K562 (cell line): Measurements from ENCODE around the gene CTDSP1. TPM values are rescaled to one million over a fixed set of nuclear protein-coding genes. Genes with fewer than 3 reads are reported as not detected.

Experiments
- BHLHE40 ChIP-seq: IDR thresholded peaks from 2 replicates; pipeline ENCODE4 v1.6.1; 2011; ENCODE audit warnings: low read length, improper control_type of control experiment
- BMI1 ChIP-seq: fragments of 150-350 bp; IDR thresholded peaks from 2 replicates; pipeline ENCODE4 v1.6.1; 2014; ENCODE audit warnings: low read length
- DMBX1 ChIP-seq: fragments of 250-450 bp; sonication (Bioruptor Pico); IDR thresholded peaks from 2 replicates; pipeline ENCODE4 v1.8.0; 2022; ENCODE audit warnings: inconsistent platforms, mild to moderate bottlenecking, moderate library complexity, borderline replicate concordance
- ESRRB ChIP-seq: fragments of 250-450 bp; sonication (Bioruptor Pico); IDR thresholded peaks from 2 replicates; pipeline ENCODE4 v1.5.0; 2020; ENCODE audit warnings: mild to moderate bottlenecking, moderate library complexity, borderline replicate concordance
- KHSRP ChIP-seq: fragments of 450-650 bp; IDR thresholded peaks from 2 replicates; pipeline ENCODE4 v1.6.1; 2017
- KLF10 ChIP-seq: fragments of 250-450 bp; sonication (Bioruptor Pico); IDR thresholded peaks from 2 replicates; pipeline ENCODE4 v1.6.1; 2021; ENCODE audit warnings: matching md5 sums
- KLF13 ChIP-seq: fragments of 450-650 bp; IDR thresholded peaks from 2 replicates; pipeline ENCODE4 v1.6.1; 2016; ENCODE audit warnings: missing genetic modification characterization, low read depth, mild to moderate bottlenecking, missing compliant biosample characterization, moderate library complexity, borderline replicate concordance
- MXI1 ChIP-seq: IDR thresholded peaks from 2 replicates; pipeline ENCODE4 v1.6.1; 2011; ENCODE audit warnings: low read depth, mild to moderate bottlenecking, improper control_type of control experiment, low read length
- NELFE ChIP-seq: IDR thresholded peaks from 2 replicates; pipeline ENCODE4 v1.6.1; 2011; ENCODE audit warnings: mild to moderate bottlenecking; ENCODE audit not compliant: insufficient read depth, insufficient read length
- PHB ChIP-seq: fragments of 250-450 bp; sonication (Bioruptor Pico); IDR thresholded peaks from 2 replicates; pipeline ENCODE4 v1.5.0; 2021
- PRMT5 ChIP-seq: sonication (generic); formaldehyde crosslinking; IDR thresholded peaks from 2 replicates; pipeline ENCODE4 v1.5.0; 2020; ENCODE audit warnings: missing genetic modification reagents
- SLC30A9 ChIP-seq: fragments of 250-450 bp; sonication (Bioruptor Pico); IDR thresholded peaks from 2 replicates; pipeline ENCODE4 v1.8.0; 2022; ENCODE audit warnings: mild to moderate bottlenecking, moderate library complexity
- U2AF2 ChIP-seq: fragments of 200-400 bp; formaldehyde crosslinking; optimal IDR thresholded peaks from 2 replicates; pipeline ENCODE3; 2017; ENCODE audit warnings: low read depth, mild to moderate bottlenecking, low read length
- WHSC1 ChIP-seq: IDR thresholded peaks from one replicate; pipeline ENCODE4 v1.6.1; 2012; ENCODE audit warnings: low read length, control low read depth, inconsistent platforms
- ZBED1 ChIP-seq: IDR thresholded peaks from 2 replicates; pipeline ENCODE4 v1.6.1; 2014
- ZBTB17 ChIP-seq: fragments of 450-650 bp; formaldehyde crosslinking; IDR thresholded peaks from 2 replicates; pipeline ENCODE4 v1.4.0; 2020; ENCODE audit warnings: mild to moderate bottlenecking
- ZNF175 ChIP-seq: fragments of 200-800 bp; sonication (Bioruptor generic); IDR thresholded peaks from 2 replicates; pipeline ENCODE4 v1.6.1; 2016; ENCODE audit warnings: low read depth, mild to moderate bottlenecking, missing genetic modification characterization, missing compliant biosample characterization
- ZNF24 ChIP-seq: fragments of 450-650 bp; IDR thresholded peaks from 2 replicates; pipeline ENCODE4 v1.6.1; 2016
- ZNF444 ChIP-seq: fragments of 250-450 bp; sonication (Bioruptor Pico); IDR thresholded peaks from 2 replicates; pipeline ENCODE4 v1.4.0; 2020; ENCODE audit warnings: mild to moderate bottlenecking, moderate library complexity
- ZNF507 ChIP-seq: conservative IDR thresholded peaks from 2 replicates; pipeline ENCODE4 v1.6.1; 2017; ENCODE audit warnings: missing genetic modification characterization, missing compliant biosample characterization
- ZNF584 ChIP-seq: fragments of 200-800 bp; sonication (Bioruptor generic); IDR thresholded peaks from 2 replicates; pipeline ENCODE4 v1.6.1; 2016; ENCODE audit warnings: low read depth, mild to moderate bottlenecking, missing genetic modification characterization, missing compliant biosample characterization
- polyA plus RNA-seq, 8 experiments: library from polyadenylated mRNA; depleted of rRNA in 4 of 8; stranded (reverse) in 5 of 8; unstranded in 3 of 8; fragments of >200 nt; fragmentation: Nextera tagmentation in 2 of 8; fragmentation: Illumina TruSeq in 1 of 8; extraction: Ambion mirVana in 2 of 8; extraction: Trizol in 1 of 8; gene quantifications; 2 replicates each; pipeline versions ENCODE4 v1.2.1 to v1.2.3, GENCODE V29; 2011 to 2014; ENCODE audit warnings: inconsistent platforms in 1 of 8, missing spikeins in 1 of 8
- total RNA-seq, 7 experiments: library from RNA; depleted of rRNA in 6 of 7; stranded (reverse); fragments of >200 nt in 6 of 7; fragmentation: Illumina TruSeq in 2 of 7; extraction: Trizol in 2 of 7; gene quantifications; 2 replicates each; pipeline versions ENCODE4 v1.2.1 to v1.2.3, GENCODE V29; 2011 to 2021; ENCODE audit warnings: low replicate concordance in 1 of 7
- TF ChIP-seq, protein P1 (sequence below): fragments of 250-450 bp; sonication (Bioruptor Pico); IDR thresholded peaks from 2 replicates; pipeline ENCODE4 v1.5.0; 2021; ENCODE audit warnings: mild to moderate bottlenecking, borderline replicate concordance
- TF ChIP-seq, protein P2 (sequence below): fragments of 250-450 bp; sonication (Bioruptor Pico); IDR thresholded peaks from 2 replicates; pipeline ENCODE4 v1.4.0; 2020; ENCODE audit warnings: mild to moderate bottlenecking
- TF ChIP-seq, protein P3 (sequence below), 3 experiments: IDR thresholded peaks in 2 of 3; conservative IDR thresholded peaks in 1 of 3; 2 replicates each; pipeline ENCODE4 v1.5.1; 2011 to 2012; ENCODE audit warnings: low read length in 3 of 3, mild to moderate bottlenecking in 3 of 3, control low read depth in 2 of 3, improper control_type of control experiment in 1 of 3, inconsistent platforms in 1 of 3, low read depth in 1 of 3, mixed read lengths in 1 of 3, moderate library complexity in 1 of 3; ENCODE audit not compliant: insufficient read depth in 2 of 3

The CTDSP1 gene
- total and polyA plus RNA-seq, 9 of the 15 experiments (the other 6 are each of a cell fraction or from before 2014, with no cell fraction given) = 2.4 to 74.8 (median 45.8) TPM

DNA sequence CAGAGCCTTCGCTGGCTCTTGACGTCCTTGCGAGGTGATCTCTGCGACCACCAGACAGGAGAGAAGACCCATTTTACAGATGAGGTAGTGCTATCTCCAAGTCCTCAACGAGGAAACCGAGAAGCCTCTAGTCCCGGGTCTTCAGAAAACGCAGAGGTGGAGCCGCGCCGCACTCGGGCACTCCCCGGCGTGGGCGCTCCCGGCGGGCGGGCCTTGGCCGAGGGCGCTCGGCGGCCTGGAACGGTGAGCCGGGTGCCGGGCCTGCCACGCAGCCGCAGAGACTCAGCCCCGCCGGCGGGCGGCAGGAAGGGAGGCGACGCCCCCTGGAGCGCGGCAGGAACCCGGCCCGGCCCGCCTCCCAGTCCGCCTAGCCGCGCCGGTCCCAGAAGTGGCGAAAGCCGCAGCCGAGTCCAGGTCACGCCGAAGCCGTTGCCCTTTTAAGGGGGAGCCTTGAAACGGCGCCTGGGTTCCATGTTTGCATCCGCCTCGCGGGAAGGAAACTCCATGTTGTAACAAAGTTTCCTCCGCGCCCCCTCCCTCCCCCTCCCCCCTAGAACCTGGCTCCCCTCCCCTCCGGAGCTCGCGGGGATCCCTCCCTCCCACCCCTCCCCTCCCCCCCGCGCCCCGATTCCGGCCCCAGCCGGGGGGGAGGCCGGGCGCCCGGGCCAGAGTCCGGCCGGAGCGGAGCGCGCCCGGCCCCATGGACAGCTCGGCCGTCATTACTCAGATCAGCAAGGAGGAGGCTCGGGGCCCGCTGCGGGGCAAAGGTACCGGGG, at the start of gene CTDSP1 (continued):
- TF ChIP-seq, protein P1, sequence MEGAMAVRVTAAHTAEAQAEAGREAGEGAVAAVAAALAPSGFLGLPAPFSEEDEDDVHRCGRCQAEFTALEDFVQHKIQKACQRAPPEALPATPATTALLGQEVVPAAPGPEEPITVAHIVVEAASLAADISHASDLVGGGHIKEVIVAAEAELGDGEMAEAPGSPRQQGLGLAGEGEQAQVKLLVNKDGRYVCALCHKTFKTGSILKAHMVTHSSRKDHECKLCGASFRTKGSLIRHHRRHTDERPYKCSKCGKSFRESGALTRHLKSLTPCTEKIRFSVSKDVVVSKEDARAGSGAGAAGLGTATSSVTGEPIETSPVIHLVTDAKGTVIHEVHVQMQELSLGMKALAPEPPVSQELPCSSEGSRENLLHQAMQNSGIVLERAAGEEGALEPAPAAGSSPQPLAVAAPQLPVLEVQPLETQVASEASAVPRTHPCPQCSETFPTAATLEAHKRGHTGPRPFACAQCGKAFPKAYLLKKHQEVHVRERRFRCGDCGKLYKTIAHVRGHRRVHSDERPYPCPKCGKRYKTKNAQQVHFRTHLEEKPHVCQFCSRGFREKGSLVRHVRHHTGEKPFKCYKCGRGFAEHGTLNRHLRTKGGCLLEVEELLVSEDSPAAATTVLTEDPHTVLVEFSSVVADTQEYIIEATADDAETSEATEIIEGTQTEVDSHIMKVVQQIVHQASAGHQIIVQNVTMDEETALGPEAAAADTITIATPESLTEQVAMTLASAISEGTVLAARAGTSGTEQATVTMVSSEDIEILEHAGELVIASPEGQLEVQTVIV (CRISPR knock-in tag) = no peak
- TF ChIP-seq NELFE (no peak), ZBED1 (no peak), ESRRB (CRISPR knock-in tag) (no peak), ZNF507 (no peak), ZNF24 (no peak), MXI1 (no peak), ZNF444 (CRISPR knock-in tag) (no peak), SLC30A9 (CRISPR knock-in tag) (no peak), KLF10 (CRISPR knock-in tag) (no peak), PHB (CRISPR knock-in tag) (no peak), BHLHE40 (no peak), KHSRP (no peak), ZNF175 (CRISPR knock-in tag) (no peak), WHSC1 (no peak), ZNF584 (CRISPR knock-in tag) (no peak), BMI1 (no peak), DMBX1 (no peak), KLF13 (tag) (no peak), U2AF2 (no peak), PRMT5 (no peak), ZBTB17 (CRISPR knock-in tag) (peak; percentile 93)
- TF ChIP-seq, protein P2, sequence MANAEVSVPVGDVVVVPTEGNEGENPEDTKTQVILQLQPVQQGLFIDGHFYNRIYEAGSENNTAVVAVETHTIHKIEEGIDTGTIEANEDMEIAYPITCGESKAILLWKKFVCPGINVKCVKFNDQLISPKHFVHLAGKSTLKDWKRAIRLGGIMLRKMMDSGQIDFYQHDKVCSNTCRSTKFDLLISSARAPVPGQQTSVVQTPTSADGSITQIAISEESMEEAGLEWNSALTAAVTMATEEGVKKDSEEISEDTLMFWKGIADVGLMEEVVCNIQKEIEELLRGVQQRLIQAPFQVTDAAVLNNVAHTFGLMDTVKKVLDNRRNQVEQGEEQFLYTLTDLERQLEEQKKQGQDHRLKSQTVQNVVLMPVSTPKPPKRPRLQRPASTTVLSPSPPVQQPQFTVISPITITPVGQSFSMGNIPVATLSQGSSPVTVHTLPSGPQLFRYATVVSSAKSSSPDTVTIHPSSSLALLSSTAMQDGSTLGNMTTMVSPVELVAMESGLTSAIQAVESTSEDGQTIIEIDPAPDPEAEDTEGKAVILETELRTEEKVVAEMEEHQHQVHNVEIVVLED (CRISPR knock-in tag) = no peak
- TF ChIP-seq, protein P3, sequence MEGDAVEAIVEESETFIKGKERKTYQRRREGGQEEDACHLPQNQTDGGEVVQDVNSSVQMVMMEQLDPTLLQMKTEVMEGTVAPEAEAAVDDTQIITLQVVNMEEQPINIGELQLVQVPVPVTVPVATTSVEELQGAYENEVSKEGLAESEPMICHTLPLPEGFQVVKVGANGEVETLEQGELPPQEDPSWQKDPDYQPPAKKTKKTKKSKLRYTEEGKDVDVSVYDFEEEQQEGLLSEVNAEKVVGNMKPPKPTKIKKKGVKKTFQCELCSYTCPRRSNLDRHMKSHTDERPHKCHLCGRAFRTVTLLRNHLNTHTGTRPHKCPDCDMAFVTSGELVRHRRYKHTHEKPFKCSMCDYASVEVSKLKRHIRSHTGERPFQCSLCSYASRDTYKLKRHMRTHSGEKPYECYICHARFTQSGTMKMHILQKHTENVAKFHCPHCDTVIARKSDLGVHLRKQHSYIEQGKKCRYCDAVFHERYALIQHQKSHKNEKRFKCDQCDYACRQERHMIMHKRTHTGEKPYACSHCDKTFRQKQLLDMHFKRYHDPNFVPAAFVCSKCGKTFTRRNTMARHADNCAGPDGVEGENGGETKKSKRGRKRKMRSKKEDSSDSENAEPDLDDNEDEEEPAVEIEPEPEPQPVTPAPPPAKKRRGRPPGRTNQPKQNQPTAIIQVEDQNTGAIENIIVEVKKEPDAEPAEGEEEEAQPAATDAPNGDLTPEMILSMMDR (IDR thresholded peaks at IDR 0.05 in 2 of 3, conservative IDR thresholded peaks at IDR 0.05 in 1 of 3; ENCODE audit: insufficient read depth in 2 of 3, low read depth in 1 of 3, low read length in 3 of 3) = peak in 2 of 3 experiments; percentile 19 to 33; a peak in 3 of 6 replicates
